Measurements from ENCODE around the gene MAB21L4.

MAB21L4 gene

DNA sequence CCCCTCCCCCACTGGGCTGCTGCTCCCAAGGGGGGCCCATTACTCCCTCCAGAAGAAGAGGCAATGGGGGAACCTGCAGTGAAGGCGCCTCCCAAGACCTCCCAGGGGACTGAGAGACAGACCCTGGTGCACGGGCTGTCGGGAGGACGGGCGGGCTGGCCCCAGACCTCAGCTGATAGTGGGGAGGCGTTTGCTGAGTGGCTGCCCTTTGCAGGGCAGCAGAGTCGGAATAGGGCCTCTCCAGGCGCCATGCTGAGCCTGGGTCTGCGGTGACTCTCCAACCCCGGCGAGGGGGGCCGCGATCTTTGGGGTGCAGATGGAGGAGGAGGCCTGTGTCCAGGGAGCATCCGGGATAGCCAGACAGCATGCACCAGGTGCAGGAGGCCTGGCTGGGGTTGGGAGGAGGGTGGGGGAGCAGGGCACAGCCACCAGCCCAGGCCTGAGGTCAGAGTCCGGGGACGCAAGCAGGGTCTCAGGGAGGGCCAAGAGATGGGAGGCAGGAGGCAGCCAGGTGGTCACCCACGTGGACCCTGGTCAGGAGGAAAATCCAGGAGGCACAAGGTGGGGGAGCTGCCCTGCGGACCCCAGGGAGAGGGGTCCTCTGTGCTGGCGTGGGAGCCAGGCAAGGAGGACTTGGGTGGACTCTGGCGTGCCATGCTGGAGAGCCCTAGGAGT lies 21.2 kb upstream of the MAB21L4 start:
- ChIA-PET CTCF (interaction anchor here (1.0 kb wide), 1 partner anchor 403 kb away, joined by 3 read pairs; no protein-coding TSS in a partner anchor), POLR2A (no interaction called here)
- TF ChIP-seq, protein P1, sequence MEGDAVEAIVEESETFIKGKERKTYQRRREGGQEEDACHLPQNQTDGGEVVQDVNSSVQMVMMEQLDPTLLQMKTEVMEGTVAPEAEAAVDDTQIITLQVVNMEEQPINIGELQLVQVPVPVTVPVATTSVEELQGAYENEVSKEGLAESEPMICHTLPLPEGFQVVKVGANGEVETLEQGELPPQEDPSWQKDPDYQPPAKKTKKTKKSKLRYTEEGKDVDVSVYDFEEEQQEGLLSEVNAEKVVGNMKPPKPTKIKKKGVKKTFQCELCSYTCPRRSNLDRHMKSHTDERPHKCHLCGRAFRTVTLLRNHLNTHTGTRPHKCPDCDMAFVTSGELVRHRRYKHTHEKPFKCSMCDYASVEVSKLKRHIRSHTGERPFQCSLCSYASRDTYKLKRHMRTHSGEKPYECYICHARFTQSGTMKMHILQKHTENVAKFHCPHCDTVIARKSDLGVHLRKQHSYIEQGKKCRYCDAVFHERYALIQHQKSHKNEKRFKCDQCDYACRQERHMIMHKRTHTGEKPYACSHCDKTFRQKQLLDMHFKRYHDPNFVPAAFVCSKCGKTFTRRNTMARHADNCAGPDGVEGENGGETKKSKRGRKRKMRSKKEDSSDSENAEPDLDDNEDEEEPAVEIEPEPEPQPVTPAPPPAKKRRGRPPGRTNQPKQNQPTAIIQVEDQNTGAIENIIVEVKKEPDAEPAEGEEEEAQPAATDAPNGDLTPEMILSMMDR (IDR thresholded peaks at IDR 0.05; ENCODE audit: control extremely low read depth, extremely low read depth, low read depth, missing control alignments) = no peak
- DNase-seq (ENCODE audit: extremely low spot score) = no peak

DNA sequence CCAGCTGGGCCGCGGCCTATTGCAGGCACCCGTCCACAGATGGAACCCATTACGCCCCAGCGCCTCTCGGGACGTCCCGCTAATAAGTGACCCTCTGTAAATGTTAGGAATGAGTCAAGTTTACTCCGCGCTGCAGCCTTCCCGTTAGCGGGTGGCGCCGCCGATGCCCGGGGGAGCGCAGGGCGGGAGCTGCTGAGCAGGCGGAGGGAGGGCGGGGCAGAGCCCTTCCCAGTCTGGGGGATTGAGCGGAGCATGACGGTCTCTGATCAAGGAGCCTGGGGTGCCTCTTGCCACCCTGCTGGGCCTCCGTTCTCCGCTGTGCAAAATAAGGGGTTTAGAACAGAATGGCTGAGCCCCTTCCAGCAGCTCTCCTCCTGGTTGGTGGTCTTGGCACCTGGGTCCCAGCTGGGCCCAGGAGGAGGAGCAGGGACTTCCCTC lies 20.6 kb upstream of the MAB21L4 start:
- TF ChIP-seq, protein P1 (IDR thresholded peaks at IDR 0.05; ENCODE audit: control extremely low read depth, extremely low read depth, low read depth, missing control alignments) = no peak
- CTCF ChIA-PET = no interaction called here
- POLR2A ChIA-PET = no interaction called here
- DNase-seq (ENCODE audit: extremely low spot score) = no peak

DNA sequence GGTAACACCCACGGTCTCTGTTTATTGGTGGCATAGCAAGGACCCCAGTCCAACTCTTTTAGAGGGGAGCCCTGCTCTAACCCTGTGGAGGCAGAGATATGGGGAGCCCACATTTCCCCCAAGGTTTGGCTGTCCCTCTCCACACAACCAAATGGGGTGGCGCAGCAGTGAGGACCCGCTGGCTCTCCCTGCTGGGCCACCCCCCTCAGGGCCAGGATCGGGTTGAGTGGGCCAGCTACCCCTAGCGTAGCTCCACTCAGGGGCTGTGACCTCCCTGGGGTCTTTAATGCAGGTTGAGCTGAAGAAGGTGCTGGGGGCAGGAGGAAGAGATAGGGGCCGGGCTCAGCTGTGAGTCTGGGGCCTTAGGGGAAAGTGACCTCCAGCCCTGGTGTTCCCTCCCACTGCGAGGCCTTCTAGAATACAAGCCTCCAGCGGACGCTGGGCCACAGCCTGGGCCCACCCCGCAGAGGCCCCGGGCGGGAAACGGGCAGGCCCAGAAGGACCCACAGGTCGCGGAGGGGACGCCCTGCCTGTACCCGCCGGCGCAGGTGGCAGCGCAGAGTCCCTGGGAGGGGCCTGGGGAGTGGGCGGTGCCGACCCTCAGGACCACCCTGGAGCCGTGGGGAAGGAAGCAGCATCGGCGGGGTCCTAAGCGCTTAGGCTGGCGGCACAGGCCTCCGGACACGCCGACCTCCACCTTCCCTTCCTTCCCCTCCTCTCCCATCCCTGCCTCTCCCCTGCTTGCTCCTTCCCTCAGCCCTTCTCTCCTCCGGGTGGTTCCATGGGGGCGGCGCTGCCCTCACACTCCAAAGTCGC lies 19.8 kb upstream of the MAB21L4 start:
- TF ChIP-seq, protein P1 (IDR thresholded peaks at IDR 0.05; ENCODE audit: control extremely low read depth, extremely low read depth, low read depth, missing control alignments) = no peak
- ChIA-PET POLR2A (interaction anchor here (0.6 kb wide), 1 partner anchor 304 kb away, joined by 6 read pairs; no protein-coding TSS in a partner anchor), CTCF (interaction anchor here (1.1 to 3.4 kb wide), 4 partner anchors 12 to 36 kb away, joined by 3 to 17 read pairs (median 6); partner anchors contain the start of gene MAB21L4)
- no peak for DNase-seq (ENCODE audit: extremely low spot score)

DNA sequence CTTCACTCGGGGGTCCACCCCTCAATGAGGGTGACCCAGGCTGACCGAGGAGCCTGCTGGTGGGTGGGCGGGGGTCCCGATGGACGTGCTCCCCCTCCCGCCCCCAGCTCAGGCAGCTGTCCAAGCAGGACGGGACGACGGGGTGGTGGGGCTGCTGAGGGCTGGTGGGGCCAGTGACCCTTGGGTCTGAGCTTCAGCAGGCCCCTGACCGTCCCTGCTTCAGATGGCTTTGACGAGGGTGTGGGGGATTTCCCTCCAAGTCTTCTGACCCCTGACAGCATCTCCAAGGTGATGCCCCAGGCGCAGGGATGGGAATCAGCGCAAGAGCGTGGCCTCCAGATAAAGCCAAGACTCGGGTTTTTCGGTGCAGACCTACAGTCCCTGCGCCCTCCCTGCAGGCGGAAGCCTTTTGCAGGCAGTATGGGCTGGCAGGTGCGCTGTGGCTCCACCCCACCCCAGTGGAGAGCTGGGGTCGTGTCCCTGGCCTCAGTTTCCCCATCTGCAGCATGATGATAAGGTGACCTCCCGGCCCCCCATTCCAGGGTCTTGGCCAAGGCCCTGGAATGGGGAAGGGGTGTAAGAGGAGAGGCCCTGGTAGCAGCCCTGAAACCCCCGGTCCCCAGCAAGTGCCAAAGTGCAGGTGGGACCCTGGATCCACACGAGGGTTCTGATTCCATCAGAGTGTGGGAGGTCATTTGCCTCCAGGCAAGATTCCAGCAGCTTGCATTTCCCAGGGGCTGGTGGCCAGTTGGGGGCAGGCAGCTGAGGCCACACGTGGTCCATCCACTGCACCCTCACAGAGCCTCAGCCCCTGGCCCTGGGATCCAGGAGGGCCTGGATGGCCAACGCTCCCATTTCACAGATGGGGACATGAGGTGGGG lies 18.9 kb upstream of the MAB21L4 start:
- DNase-seq (ENCODE audit: extremely low spot score) = no peak
- TF ChIP-seq, protein P1 (IDR thresholded peaks at IDR 0.05; ENCODE audit: control extremely low read depth, extremely low read depth, low read depth, missing control alignments) = no peak
- CTCF ChIA-PET = interaction anchor here (0.7 to 3.4 kb wide), 20 partner anchors 7 to 1106 kb away, joined by 3 to 17 read pairs (median 3); partner anchors contain the start of genes CROCC2 and MAB21L4
- POLR2A ChIA-PET = no interaction called here

DNA sequence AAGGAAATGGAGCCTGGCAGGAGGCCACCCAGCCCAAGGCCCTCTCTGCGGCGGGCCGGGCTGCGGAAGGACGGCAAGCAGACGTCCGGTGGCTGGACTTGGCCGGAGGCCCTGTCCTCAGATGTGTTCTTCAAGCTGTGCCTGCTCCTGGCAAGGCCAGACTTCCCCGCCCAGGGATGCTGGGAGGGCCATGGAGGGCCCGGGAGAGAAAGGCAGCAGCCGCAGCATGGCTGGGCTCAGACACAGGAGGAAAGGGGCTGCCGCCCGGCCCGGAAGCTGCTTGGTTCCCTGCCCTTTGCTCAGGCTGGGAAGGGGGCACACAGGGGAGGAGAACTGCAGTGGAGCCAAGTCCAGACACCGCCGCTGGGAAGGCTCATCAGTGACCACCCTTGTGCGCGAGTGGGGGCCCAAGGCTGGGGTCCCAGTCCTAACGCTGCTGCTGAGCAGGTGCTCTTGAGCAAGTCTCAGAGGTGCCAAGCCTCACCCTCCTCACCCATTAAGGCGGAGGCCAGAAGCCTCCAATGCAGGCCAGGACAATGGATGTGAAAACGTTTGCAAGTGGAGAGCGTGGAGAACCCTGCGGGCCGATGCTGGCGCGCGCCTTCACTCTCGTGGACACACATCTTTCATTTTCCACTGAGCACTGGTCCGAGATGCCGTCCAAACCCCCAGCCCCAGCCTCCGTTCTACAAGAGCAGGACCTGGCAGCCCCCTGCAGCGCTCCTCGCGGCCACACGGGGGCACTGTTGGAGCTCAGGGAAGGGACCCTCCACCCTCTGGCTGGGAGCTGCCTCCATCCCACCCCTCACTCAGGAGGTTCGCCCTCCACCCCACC lies 18.1 kb upstream of the MAB21L4 start:
- peak; percentile 79 for DNase-seq (ENCODE audit: extremely low spot score)
- POLR2A ChIA-PET = no interaction called here
- TF ChIP-seq, protein P1 (IDR thresholded peaks at IDR 0.05; ENCODE audit: control extremely low read depth, extremely low read depth, low read depth, missing control alignments) = peak; percentile 90
- CTCF ChIA-PET = interaction anchor here (0.7 to 3.4 kb wide), 20 partner anchors 8 to 1107 kb away, joined by 3 to 17 read pairs (median 3); partner anchors contain the start of genes CROCC2 and MAB21L4

Measured in GM10248 (cell line).